Measurements from ENCODE around the gene TACR2. TPM values are rescaled to one million over a fixed set of nuclear protein-coding genes. Genes with fewer than 3 reads are reported as not detected.

TACR2 gene
- polyA plus RNA-seq, 3 donors: 0.19 to 0.23 (median 0.20) TPM

- 98% methylated on average over 16 of the region's 16 CpGs for WGBS (ENCODE audit: insufficient coverage)
- peaks cover 82 to 97% of the 10 kb centered on the region in 2 donors for H3K36me3 Mint-ChIP-seq
- no peak overlapping the region for H3K4me2 ChIP-seq (replicated peaks; ENCODE audit: extremely low read depth, low read length, poor library complexity, severe bottlenecking)
- intact Hi-C loops (cut with micrococcal nuclease): no loop called here
- no peak overlapping the region for H3K4me3 ChIP-seq (replicated peaks in 1 of 3; ENCODE audit: low read depth in 2 of 3, low read length in 3 of 3)
- no peak overlapping the region for H3K9ac ChIP-seq (ENCODE audit: insufficient read depth, low read length, poor library complexity, severe bottlenecking)
- peaks cover 0 to 2% (median 0%) of the 10 kb centered on the region in 3 donors for H3K27me3 Mint-ChIP-seq (ENCODE audit: low read depth in 3 of 3)
- H3K27ac ChIP-seq (ENCODE audit: low read depth in 1 of 2, low read length in 2 of 2): no peak overlapping the region
- H3K79me2 ChIP-seq (ENCODE audit: insufficient read depth, low read length): peaks cover 16% of the 10 kb centered on the region
- TF ChIP-seq CTCF (IDR thresholded peaks at IDR 0.05): no peak
- H3K27me3 ChIP-seq (ENCODE audit: control insufficient read depth in 2 of 2, insufficient read depth in 2 of 2, low read length in 2 of 2): no peaks in the 10 kb centered on the region
- DNase-seq: no peak
- peaks cover 94 to 100% of the 10 kb centered on the region in 2 donors for H3K36me3 ChIP-seq (replicated peaks in 1 of 2; ENCODE audit: control insufficient read depth in 1 of 2, insufficient read depth in 2 of 2, low read length in 2 of 2)
- no peaks in the 10 kb centered on the region for H3K9me3 ChIP-seq (replicated peaks in 1 of 2; ENCODE audit: control insufficient read depth in 1 of 2, insufficient read depth in 1 of 2, low read length in 2 of 2)
- H3K27ac Mint-ChIP-seq: peak overlapping the region in 1 of 7 donors; percentile 11
- no peak overlapping the region for H3K4me3 Mint-ChIP-seq
- H2AFZ ChIP-seq (ENCODE audit: insufficient read depth, low read depth, low read length, poor library complexity, severe bottlenecking): no peak overlapping the region
- peaks cover 80% of the 10 kb centered on the region for H4K20me1 ChIP-seq (ENCODE audit: insufficient read depth, low read length)
- H3K9me3 Mint-ChIP-seq: no peaks in the 10 kb centered on the region
- H3K4me1 Mint-ChIP-seq: no peaks in the 10 kb centered on the region
- H3K4me1 ChIP-seq (ENCODE audit: control insufficient read depth in 1 of 2, insufficient read depth in 2 of 2, low read length in 2 of 2): no peaks in the 10 kb centered on the region
These were observed 36.9 kb downstream of the TACR2 start for GRCh38 chr10:69379800-69380199.

GRCh38 chr10:69377933-69378332 lies 38.8 kb downstream of the TACR2 start:
- Histone ChIP-seq H3K27me3 (ENCODE audit: control insufficient read depth in 2 of 2, insufficient read depth in 2 of 2, low read length in 2 of 2) (no peaks in the 10 kb centered on the region), H3K4me1 (ENCODE audit: control insufficient read depth in 1 of 2, insufficient read depth in 2 of 2, low read length in 2 of 2) (no peaks in the 10 kb centered on the region), H3K27ac (ENCODE audit: low read depth in 1 of 2, low read length in 2 of 2) (peak overlapping the region in 1 of 2 donors; percentile 40), H4K20me1 (ENCODE audit: insufficient read depth, low read length) (peaks cover 82% of the 10 kb centered on the region), H3K4me2 (replicated peaks; ENCODE audit: extremely low read depth, low read length, poor library complexity, severe bottlenecking) (no peak overlapping the region), H3K4me3 (replicated peaks in 1 of 3; ENCODE audit: low read depth in 2 of 3, low read length in 3 of 3) (no peak overlapping the region), H3K9ac (ENCODE audit: insufficient read depth, low read length, poor library complexity, severe bottlenecking) (no peak overlapping the region), H2AFZ (ENCODE audit: insufficient read depth, low read depth, low read length, poor library complexity, severe bottlenecking) (no peak overlapping the region), H3K79me2 (ENCODE audit: insufficient read depth, low read length) (peaks cover 34% of the 10 kb centered on the region), H3K36me3 (replicated peaks in 1 of 2; ENCODE audit: control insufficient read depth in 1 of 2, insufficient read depth in 2 of 2, low read length in 2 of 2) (peaks cover 92 to 100% of the 10 kb centered on the region in 2 donors), H3K9me3 (replicated peaks in 1 of 2; ENCODE audit: control insufficient read depth in 1 of 2, insufficient read depth in 1 of 2, low read length in 2 of 2) (no peaks in the 10 kb centered on the region)
- H3K9me3 Mint-ChIP-seq: no peaks in the 10 kb centered on the region
- H3K27ac Mint-ChIP-seq: peak overlapping the region in 5 of 7 donors; percentile 3 to 72 (median 56)
- no peak for TF ChIP-seq CTCF (IDR thresholded peaks at IDR 0.05)
- no peak for DNase-seq
- peaks cover 0 to 4% (median 0%) of the 10 kb centered on the region in 3 donors for H3K27me3 Mint-ChIP-seq (ENCODE audit: low read depth in 3 of 3)
- H3K36me3 Mint-ChIP-seq: peaks cover 82 to 96% of the 10 kb centered on the region in 2 donors
- WGBS (ENCODE audit: insufficient coverage): 100% methylated on average over 1 of the region's 3 CpGs
- intact Hi-C loops (cut with micrococcal nuclease): no loop called here
- no peaks in the 10 kb centered on the region for H3K4me1 Mint-ChIP-seq
- no peak overlapping the region for H3K4me3 Mint-ChIP-seq
